Skin epidermis (tissue), 12 donors: ENCODE data around the gene NPC1.
"Not testable (repeated sequence)": the region's sequence is repeated elsewhere in the genome, so short reads cannot be mapped to it uniquely, and the experiment has no call there.

Experiments
- H3K27ac ChIP-seq, 21 experiments: fragments of 200-600 bp; sonication (generic) in 11 of 21; one replicate each; pipeline ENCODE4 v1.5.0; 2020; ENCODE audit warnings: mild to moderate bottlenecking in 3 of 21, inconsistent platforms in 2 of 21, moderate library complexity in 2 of 21
- H3K4me3 ChIP-seq, 7 experiments: fragments of 200-600 bp; sonication (generic) in 2 of 7; one replicate each; pipeline ENCODE4 v1.5.0; 2020; ENCODE audit warnings: inconsistent platforms in 2 of 7, mild to moderate bottlenecking in 2 of 7, moderate library complexity in 1 of 7

Gene NPC1

GRCh38 chr18:23503038-23503962 lies 83.0 kb downstream of the NPC1 start, which contains the start of gene RMC1:
RMC1 (plus strand) TSS chr18:23503511; CDS start chr18:23503619, 108 bp downstream.
- Histone ChIP-seq H3K27ac (peak within 1 kb of the TSS; percentile 65 to 97 (median 89)), H3K4me3 (peak within 1 kb of the TSS; percentile 68 to 98 (median 94))

DNA sequence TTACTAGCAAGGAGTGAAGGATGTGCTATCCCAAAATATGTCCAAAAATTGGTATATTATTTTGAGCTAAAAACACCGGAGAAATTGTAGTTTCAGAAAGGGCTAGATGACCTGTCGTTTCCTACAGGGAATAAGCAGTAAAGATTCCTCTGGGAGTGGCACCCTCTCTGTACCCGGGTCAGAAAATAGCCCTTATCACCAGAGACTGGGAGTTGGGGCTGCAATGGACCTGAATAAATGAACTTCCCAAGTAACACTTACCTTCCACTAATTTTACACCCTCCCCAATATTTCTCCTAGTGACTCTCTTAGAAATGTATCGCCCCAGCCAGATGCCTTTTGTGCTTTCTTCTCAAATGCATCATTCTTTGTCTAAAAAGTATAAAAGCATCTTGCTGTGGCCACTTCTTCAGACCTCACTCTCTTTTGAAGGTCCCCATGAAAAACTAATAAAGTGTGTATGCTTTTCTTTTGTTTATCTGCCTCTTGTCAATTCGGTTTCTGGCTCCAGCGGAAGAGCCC lies 83.7 kb downstream of the NPC1 start:
- Histone ChIP-seq H3K4me3 (peak overlapping the region; percentile 68 to 98 (median 94)), H3K27ac (peak overlapping the region; percentile 51 to 97 (median 89))

DNA sequence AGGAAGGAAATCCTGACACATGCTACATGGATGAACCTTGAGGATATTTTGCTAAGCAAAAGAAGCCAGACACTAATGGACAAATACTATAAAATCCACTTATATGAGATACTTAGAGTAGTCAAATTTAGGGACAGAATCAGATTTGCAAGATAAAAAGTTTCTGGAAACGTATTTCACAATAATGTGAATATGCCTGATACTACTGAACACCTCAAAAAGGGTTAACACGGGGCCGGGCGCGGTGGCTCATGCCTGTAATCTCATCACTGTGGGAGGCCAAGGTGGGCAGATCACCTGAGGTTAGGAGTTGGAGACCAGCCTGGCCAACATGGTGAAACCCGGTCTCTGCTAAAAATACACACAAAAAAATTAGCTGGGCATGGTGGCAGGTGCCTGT lies 84.7 kb downstream of the NPC1 start:
- H3K27ac ChIP-seq, result no peak overlapping the region
- H3K4me3 ChIP-seq, result no peak overlapping the region

DNA sequence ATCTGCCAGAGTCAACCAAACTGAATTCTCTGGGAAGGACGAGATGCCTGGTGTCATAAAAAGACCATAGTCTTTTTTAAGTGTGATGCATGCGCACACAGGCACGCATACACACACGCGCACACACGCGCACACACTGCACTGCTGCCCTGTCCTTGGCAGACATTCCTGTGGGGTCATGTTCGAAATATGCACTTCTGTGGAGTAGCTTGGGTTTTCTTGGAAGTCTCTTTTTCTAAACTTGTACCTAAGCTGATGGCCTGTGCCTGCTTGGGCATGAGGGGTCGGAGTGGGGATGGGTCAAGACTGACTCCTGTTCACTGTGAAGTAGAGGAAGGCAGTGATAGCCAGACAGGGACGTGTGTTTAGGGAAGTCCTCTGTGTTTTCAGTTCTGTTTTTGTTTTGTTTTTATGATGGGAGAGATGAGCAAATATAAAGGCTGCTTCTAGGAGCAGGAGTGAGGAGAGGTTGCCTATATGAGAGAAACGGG lies 87.0 kb downstream of the NPC1 start:
- H3K27ac ChIP-seq, result no peak overlapping the region
- no peak overlapping the region for H3K4me3 ChIP-seq

GRCh38 chr18:23498877-23499276 lies 87.4 kb downstream of the NPC1 start:
- Histone ChIP-seq H3K27ac (no peak overlapping the region), H3K4me3 (no peak overlapping the region)

GRCh38 chr18:23498117-23498516 lies 88.2 kb downstream of the NPC1 start:
- Histone ChIP-seq H3K27ac (no peak overlapping the region), H3K4me3 (no peak overlapping the region)

- Histone ChIP-seq H3K27ac (no peak overlapping the region), H3K4me3 (no peak overlapping the region)
Observed at GRCh38 chr18:23495723-23496440, 90.4 kb downstream of the NPC1 start.

DNA sequence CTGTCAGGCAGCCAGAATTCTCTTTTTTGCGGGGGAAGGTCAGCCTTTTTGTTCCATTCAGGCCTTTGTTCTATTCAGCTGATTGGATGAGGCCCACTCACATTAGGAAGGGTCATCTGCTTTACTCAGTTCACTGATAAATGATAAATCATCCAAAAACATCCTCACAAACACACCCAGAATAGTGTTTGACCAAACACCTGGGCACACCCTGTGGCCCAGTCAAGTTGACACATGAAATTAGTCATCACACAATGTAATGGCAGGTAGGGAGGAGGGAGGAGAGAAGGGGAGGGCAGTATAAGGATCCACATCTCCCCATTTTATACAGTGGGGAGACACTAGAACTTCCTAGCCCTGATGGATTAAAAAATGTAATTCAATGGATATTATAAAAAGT lies 91.3 kb downstream of the NPC1 start:
- Histone ChIP-seq H3K27ac (no peak overlapping the region), H3K4me3 (no peak overlapping the region)

GRCh38 chr18:23493654-23494053 lies 92.7 kb downstream of the NPC1 start:
- H3K27ac ChIP-seq, result no peak overlapping the region
- no peak overlapping the region for H3K4me3 ChIP-seq

DNA sequence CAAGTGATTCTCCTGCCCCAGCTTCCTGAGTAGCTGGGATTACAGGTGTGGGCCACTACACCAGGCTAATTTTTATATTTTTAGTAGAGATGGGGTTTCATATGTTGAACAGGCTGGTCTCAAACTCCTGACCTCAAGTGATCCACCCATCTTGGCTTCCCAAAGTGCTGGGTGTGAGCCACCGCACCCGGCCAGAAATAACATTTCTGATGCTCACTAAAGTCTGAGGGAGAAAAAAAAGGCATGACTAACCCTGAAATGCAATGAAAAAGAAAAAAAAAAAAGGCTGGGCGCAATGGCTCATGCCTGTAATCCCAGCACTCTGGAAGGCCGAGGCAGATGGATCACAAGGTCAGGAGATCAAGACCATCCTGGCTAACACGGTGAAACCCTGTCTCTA lies 96.7 kb downstream of the NPC1 start:
- H3K27ac ChIP-seq, H3K4me3 ChIP-seq: not testable (repeated sequence)

- H3K4me3 ChIP-seq, result no peak overlapping the region
- H3K27ac ChIP-seq, result peak overlapping the region in 15 of 21 experiments; percentile 10 to 78 (median 49)
Observed at GRCh38 chr18:23487738-23488570, 98.4 kb downstream of the NPC1 start.

DNA sequence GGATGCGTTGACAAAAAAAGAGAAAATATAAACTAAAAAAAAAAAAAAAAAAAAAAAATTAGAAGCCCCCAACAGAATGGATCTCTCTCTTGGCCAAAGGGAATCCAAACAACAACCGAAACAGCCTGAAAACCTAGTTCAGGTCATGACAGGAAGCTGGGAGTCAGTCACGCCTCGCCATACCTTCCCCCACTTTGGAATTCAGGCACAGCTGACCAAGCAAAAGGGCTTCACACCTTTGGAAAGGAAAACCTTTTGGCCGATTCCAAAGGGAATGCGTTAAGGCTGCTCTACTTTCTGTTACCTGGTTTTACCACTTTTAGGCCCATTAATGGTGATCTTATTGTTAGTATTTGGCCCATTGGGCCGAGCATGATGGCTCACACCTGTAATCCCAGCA lies 100.9 kb downstream of the NPC1 start:
- no peak overlapping the region for H3K4me3 ChIP-seq
- no peak overlapping the region for H3K27ac ChIP-seq

GRCh38 chr18:23484561-23485182 lies 101.6 kb downstream of the NPC1 start:
- H3K4me3 ChIP-seq, result no peak overlapping the region
- H3K27ac ChIP-seq, result no peak overlapping the region
